HG03442 (cell line): ENCODE data around the gene WDR64.
"Not testable (repeated sequence)": the region's sequence is repeated elsewhere in the genome, so short reads cannot be mapped to it uniquely, and the experiment has no call there.

ENCODE experiments used
- ATAC-seq: cut with Tn5 transposase; IDR thresholded peaks from one replicate; pipeline ENCODE4 v1.9.1; 2021; ENCODE audit warnings: mild to moderate bottlenecking, moderate library complexity; ENCODE audit not compliant: unreplicated experiment

Gene WDR64

GRCh38 chr1:241698177-241698576 lies 46.1 kb downstream of the WDR64 start:
- no peak for ATAC-seq

DNA sequence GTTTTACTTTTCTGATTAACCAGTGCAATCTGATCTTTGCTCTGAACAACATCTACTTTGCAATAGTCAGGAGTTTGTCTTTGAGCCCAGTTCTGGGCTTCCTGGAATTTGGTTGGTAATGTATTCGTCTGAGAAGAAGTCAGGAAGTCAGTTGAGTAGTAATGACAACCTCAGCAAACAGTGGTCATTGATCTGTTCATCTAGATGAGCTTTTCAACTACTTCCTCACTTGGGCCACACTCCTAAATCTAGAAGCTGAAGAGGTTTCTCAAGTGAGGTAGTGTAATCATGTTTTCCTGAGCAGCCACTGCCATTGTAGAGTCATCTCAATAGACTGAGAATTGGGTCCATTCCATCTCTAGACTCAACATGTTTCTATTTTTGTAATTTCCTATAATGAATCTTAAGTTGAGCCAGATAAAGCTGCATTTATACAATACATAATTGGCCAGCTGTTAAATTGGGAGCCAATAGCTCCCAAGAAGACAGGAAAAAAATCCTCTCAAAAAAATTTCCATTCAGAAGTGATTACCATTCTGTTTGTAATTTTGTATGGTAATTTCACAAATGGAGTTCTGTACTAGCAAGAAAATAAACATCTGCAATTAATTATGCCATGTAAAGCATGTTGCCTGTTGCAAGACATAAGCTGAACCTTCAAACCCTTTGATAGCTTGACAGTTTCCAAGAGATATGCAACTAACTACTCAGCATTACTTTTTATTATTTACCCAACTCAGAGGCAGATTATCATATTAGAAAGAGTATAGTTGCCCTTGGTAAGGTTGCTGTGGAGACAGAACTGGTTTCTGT lies 49.6 kb downstream of the WDR64 start:
- no peak for ATAC-seq

- ATAC-seq = no peak
Measured at GRCh38 chr1:241702442-241703373, 50.6 kb downstream of the WDR64 start.

- ATAC-seq = not testable (repeated sequence)
Measured at GRCh38 chr1:241703739-241704138, 51.7 kb downstream of the WDR64 start.

DNA sequence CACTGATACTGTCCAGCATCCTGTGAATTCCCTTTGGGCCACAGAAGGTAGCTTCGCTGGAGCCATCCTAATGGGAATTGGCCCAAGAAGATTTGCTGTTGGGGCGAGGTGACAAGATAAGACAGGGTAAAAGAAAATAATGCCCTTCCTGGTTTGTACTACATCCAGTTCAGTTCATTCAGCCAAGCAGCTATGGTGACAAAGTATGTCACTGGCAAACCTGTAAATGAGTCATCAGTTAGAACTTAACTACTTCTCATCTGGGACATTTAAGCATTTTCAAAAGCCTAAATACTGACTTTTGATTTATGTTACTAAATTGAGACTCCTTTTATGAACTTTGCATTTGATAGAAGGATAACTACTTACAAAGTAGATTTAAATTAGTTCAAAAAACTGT lies 54.2 kb downstream of the WDR64 start:
- no peak for ATAC-seq

DNA sequence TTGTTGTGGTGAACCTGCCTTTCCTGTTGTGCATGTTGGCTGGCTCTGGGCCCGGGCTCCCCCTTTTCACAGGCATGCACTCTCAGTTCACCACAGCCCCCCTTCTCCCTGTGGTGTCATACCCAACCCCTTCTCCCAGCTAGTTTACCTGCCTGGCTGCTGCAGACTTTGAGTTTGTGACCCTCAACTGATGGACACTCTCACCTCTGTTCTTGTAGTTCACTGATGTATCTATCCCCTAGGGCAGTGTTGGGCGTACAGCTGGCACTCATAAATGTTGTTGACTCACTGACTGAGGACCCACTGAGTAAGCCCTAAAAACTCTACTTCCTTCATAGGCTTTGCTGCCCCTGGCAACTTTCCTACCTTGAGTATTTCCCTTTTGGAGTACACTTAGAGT lies 54.9 kb downstream of the WDR64 start:
- no peak for ATAC-seq

GRCh38 chr1:241707442-241707841 lies 55.4 kb downstream of the WDR64 start:
- ATAC-seq = no peak

- ATAC-seq = no peak
Measured at GRCh38 chr1:241711326-241711725, 59.2 kb downstream of the WDR64 start.

DNA sequence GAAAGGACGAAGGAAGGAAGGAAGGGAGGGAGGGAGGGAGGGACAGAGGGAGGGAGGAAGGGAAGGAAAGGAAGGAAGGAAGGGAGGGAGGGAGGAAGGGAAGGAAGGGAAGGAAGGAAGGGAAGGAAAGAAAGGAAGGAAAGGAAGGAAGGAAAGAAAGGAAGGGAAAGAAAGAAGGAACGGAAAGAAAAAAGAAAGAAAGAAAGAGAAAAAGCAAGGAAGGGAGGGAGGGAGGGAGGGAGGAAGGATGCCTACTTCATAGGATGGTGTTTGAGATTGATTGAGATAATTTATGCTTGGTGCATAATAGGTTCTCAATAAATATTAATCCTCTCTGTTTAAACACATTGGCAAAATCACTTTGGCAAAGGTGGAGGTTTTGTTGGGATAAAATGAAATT lies 61.2 kb downstream of the WDR64 start:
- no peak for ATAC-seq

GRCh38 chr1:241714321-241715218 lies 62.5 kb downstream of the WDR64 start:
- ATAC-seq = no peak

GRCh38 chr1:241715435-241715834 lies 63.4 kb downstream of the WDR64 start:
- ATAC-seq = no peak

DNA sequence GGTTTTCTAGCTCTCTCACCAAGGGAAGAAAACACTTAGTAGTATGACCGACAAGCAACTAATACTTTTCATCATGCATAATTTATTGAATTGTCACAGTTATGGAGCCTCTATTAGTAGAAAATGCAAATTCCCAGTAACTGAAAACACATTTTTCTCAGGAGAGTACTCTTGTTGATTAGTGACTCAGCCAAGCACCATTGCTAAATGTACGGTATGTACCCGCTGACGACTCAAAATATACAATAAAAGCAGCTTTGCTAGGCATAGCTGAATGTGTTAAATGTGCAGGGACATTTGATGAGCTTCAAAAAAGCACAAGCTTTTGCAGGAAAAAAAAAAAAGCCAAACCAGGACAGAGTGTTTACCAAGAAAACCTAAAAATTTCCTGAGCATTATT lies 63.9 kb downstream of the WDR64 start:
- ATAC-seq = no peak

DNA sequence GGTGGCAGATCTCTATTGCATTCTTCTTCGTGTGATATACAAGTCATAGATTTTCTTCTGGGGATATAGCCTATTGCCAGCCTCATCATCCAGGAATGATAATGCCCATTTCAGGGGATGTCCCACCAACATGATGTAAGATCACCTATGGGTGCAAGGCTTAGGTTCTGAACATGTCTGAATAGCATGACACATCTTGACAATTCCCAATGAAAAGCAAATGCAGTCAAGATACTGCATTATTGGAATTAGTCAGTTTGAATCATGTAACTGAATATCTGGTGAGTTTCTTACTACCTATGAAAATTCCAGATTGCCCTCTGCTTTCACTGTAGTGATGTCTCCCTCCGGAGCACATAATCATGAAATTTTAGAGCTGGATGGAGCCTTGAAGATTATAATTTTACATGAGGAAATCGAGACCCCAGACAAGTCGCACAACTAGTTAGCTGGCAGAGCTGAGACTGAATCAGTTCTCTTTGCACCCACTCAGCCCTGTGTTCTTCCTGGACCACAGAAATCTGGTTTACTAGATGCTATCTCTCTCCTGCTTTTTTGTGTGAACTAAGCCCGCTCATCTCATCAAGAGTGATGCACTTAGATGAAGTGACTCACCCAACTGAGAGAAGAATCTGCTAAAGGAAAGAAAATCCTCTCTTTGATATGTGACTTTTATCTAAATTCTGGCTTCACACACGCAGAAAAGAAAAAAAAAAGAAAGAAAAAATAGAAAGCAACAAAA lies 65.0 kb downstream of the WDR64 start:
- no peak for ATAC-seq

DNA sequence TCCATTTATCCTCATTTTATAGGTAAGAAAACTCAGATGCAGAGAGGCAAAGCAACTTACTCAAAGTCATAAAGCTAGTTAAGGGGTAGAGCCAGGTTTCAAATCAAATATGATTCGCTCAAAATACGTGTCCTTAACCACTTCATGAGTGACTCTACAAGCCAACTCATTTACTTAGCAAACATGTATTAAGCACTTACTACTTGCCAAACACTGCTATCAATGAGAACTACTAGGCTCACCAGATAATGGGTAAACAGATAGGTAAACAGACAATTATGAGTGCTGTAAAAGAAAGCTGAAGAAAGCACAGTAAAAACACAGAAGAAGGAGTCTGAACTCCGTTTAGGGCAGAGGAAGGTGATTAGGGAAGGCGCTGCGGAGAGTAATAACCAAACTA lies 65.9 kb downstream of the WDR64 start:
- no peak for ATAC-seq

DNA sequence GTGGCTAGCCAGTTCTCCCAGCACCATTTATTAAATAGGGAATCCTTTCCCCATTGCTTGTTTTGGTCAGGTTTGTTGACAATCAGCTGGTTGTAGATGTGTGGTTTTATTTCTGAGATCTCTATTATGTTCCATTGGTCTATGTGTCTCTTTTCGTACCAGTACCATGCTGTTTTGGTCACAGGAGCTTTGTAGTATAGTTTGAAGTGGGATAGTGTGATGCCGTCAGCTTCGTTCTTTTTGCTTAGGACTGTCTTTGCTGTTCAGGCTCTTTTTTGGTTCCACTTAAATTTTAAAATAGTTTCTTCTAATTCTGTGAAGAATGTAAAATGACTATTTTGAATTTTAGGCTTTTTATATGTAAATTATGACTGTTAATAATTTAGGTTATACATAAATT lies 68.9 kb downstream of the WDR64 start:
- ATAC-seq = no peak

- ATAC-seq = no peak
Measured at GRCh38 chr1:241722947-241723346, 70.9 kb downstream of the WDR64 start.

DNA sequence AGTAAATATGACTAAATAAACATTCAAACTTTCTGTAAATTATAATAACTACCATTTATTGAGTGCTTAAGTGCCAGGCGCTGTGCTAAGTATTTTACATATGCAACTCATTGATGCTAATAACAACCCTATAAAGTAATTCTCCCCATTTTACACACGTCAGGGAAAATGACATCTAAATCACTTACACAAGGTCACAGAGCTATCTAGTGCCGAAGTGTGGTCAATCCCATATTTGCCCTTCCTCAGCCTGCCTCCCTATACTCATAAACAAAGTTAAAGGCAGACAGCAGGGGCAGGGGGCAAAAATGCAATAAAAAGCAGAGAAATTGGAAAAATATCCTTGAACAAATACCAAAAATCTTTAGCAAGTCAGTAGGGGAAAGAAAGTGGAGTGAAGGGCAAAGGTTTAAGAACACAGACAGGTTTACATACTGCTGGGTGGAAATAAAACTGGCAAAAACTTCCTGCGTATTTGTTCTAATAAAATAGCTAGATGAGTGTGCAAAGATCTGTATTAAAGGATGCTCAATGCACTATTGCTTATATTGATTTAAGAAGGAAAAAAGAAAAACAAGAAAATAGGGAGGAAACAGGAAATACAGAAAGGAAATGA lies 72.8 kb downstream of the WDR64 start:
- ATAC-seq = no peak

- no peak for ATAC-seq
Measured at GRCh38 chr1:241730031-241730430, 78.0 kb downstream of the WDR64 start.

- ATAC-seq = no peak
Measured at GRCh38 chr1:241733899-241734298, 81.8 kb downstream of the WDR64 start.

DNA sequence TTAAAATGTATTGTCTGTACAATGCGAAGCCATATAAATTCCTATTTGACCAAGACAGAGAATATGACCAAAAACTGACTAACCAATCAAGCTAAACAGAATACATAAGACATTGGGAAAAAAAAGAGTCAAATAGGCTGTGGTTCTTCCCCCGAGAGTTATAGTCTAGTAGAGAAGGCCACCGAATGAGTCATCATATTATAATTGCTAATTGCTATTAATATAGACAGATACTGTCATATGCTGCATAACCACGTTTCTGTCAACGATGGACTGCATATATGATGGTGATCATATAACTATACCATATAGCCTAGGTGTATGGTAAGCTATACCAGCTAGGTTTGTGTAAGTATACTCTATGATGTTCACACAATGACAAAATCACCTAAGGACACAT lies 82.5 kb downstream of the WDR64 start:
- ATAC-seq = no peak
